ENCODE data around the gene INCENP.

Gene INCENP

DNA sequence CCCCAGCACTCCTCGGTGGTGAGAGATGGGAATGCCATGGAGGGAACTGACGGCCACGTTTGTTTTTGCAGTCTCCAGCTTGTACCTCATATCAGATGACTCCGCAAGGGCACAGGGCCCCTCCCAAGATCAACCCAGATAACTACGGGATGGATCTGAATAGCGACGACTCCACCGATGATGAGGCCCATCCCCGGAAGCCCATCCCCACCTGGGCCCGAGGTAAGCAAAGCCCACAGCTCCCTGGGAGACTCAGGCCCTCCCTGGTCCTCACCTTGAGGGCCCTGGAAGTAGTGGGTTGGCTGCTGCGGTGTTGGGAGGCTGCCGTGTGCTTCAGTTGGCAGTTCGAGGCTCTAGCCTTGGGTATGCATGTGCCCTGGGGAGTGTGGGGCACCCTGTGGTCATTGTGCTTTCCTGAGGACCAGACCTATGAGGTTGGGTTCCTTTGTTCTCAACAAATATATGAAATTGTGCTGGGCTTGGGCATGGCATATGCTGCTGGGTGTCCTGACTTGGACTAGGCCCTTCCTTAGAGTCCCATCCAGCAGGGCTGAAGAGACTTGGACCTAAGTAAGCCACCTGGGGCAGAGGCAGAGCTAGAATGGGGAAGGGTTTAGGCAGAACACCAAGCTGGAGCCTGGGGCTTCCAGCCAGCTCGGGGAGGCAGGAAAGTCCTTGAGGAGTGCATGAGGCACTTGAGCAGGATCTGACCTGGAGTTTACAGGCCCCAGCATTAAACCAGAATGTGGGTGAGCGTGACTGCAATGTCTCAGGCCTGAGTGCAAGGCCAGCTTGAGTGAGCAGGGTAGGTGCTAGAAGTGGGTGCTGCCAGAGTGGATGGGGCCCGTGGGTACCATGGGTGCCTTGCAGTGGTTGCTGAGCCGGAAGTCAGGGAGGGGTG, 26.4 kb downstream of the INCENP start:
- ChIA-PET CTCF (interaction anchor here (1.5 kb wide), 1 partner anchor 20 kb away, joined by 6 read pairs; no protein-coding TSS in a partner anchor), POLR2A (no interaction called here)
- TF ChIP-seq, protein P1, sequence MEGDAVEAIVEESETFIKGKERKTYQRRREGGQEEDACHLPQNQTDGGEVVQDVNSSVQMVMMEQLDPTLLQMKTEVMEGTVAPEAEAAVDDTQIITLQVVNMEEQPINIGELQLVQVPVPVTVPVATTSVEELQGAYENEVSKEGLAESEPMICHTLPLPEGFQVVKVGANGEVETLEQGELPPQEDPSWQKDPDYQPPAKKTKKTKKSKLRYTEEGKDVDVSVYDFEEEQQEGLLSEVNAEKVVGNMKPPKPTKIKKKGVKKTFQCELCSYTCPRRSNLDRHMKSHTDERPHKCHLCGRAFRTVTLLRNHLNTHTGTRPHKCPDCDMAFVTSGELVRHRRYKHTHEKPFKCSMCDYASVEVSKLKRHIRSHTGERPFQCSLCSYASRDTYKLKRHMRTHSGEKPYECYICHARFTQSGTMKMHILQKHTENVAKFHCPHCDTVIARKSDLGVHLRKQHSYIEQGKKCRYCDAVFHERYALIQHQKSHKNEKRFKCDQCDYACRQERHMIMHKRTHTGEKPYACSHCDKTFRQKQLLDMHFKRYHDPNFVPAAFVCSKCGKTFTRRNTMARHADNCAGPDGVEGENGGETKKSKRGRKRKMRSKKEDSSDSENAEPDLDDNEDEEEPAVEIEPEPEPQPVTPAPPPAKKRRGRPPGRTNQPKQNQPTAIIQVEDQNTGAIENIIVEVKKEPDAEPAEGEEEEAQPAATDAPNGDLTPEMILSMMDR (IDR thresholded peaks at IDR 0.05; ENCODE audit: control extremely low read depth, extremely low read depth, low read depth, missing control alignments): no peak
- no peak for DNase-seq (ENCODE audit: extremely low spot score)

DNA sequence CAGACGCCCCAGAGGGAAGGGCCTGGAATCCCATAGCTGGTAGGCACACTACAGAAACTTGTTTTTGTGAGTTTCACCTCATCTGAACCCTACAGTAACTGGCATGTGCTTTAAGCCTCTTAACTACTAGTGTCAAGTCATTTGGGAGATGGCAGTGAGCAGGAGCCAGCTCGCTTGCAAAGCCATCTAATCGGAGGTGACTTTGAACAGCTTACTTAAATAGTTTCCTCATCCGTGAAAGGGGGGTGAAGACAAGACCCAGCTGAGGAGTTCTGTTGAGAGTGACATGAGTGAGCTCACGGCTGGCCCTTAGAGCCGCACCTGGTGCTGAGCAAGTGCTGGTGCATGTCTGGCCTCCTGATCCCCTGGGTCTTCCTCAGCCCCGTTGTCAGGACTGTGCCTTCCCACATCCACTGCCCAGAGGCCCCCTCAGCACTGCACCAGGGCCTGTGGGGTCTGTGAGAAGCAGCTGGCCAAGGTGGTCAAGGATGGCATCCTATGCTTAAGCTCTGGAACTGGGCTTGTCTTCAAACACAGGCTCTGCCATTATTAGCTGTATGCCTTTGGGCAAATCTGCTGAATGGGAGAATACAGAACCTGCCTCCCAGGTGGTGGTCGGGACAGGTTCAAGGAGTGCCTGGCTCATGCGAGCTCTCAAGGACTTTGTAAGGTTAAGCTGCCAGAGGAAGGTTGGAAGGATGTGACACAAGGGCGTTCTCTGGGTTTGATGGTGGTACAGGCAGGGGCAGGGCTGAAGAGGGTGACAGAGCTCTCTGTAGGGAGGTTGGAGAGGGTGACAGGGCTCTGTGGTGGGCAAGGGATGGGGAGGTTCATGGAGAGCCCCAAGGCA, 27.3 kb downstream of the INCENP start:
- DNase-seq (ENCODE audit: extremely low spot score): no peak
- CTCF ChIA-PET: interaction anchor here (0.7 to 1.5 kb wide), 4 partner anchors 11 to 70 kb away, joined by 3 to 6 read pairs (median 3); no protein-coding TSS in a partner anchor
- POLR2A ChIA-PET: no interaction called here
- TF ChIP-seq, protein P1 (IDR thresholded peaks at IDR 0.05; ENCODE audit: control extremely low read depth, extremely low read depth, low read depth, missing control alignments): no peak

DNA sequence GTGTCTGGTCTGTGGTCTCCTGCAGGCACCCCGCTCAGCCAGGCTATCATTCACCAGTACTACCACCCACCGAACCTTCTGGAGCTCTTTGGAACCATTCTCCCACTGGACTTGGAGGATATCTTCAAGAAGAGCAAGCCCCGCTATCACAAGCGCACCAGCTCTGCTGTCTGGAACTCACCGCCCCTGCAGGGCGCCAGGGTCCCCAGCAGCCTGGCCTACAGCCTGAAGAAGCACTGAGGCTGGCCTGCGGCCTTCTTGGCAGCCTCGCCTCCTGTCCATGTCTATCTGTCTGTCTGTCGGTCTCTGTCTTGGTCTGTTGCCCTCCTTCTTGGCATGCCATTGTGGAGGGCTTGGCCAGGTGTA, 27.9 kb downstream of the INCENP start:
- TF ChIP-seq, protein P1 (IDR thresholded peaks at IDR 0.05; ENCODE audit: control extremely low read depth, extremely low read depth, low read depth, missing control alignments): no peak
- POLR2A ChIA-PET: no interaction called here
- DNase-seq (ENCODE audit: extremely low spot score): no peak
- CTCF ChIA-PET: interaction anchor here (0.7 to 1.5 kb wide), 4 partner anchors 22 to 170 kb away, joined by 3 to 6 read pairs (median 3); no protein-coding TSS in a partner anchor

DNA sequence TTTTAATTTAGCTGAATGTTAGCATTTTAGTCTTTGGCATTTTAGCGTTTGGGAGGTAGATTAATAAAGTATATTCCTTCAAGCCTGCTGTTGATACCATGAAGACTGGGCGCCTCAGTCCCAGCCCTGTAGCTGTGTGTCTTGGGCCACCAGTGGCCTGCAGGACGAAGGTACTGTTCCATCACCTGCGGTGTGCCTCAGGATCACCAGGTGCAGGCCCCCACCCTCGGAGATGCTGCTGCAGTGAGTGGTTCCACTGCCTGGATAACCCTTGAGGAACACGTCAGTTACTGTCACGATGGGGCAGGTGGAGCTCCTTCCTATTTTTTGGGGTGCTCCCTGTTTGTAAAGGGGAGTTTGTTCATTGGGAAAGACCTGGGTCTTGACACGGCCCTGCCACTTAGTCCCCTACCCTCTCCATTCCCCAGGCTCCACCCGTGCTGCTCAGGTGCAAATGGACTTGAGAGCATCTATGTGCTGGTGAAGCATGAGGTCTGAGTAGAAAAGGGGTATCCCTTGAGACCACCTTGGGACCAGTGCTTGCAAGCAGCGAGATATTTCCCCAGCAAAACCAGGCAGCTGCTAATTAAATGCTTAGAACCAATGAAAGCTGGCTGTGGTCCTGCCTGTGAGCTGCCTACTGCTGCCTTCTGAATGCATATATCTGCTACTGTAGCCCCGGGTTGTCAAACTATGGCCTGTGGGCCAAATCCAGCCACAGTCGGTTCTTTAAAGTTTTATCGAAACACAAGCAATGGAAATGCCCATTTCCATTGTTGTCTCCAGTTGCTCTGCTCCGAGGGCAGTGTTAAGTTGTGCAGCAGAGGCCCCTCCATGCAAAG, 28.7 kb downstream of the INCENP start:
- DNase-seq (ENCODE audit: extremely low spot score): no peak
- POLR2A ChIA-PET: no interaction called here
- CTCF ChIA-PET: interaction anchor here (1.3 to 1.5 kb wide), 2 partner anchors 22 to 169 kb away, joined by 3 to 6 read pairs; no protein-coding TSS in a partner anchor
- TF ChIP-seq, protein P1 (IDR thresholded peaks at IDR 0.05; ENCODE audit: control extremely low read depth, extremely low read depth, low read depth, missing control alignments): no peak

DNA sequence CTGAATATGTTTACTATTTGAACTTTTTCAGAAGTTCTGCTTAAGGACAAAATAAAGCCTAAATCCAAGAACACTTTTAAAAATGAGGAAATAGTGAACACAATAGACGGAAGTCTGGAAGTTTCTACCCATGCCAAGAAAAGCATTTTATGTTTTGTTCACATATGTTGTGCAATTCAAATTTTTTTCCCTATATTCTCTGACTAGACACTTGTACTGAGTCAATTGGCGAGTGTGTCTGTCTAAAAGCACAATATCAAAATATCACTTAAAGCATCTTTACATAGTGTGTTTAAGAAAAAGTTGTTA, 29.2 kb downstream of the INCENP start:
- CTCF ChIA-PET: interaction anchor here (2.4 kb wide), 1 partner anchor 254 kb away, joined by 8 read pairs; no protein-coding TSS in a partner anchor
- POLR2A ChIA-PET: no interaction called here
- TF ChIP-seq, protein P1 (IDR thresholded peaks at IDR 0.05; ENCODE audit: control extremely low read depth, extremely low read depth, low read depth, missing control alignments): no peak
- DNase-seq (ENCODE audit: extremely low spot score): no peak

DNA sequence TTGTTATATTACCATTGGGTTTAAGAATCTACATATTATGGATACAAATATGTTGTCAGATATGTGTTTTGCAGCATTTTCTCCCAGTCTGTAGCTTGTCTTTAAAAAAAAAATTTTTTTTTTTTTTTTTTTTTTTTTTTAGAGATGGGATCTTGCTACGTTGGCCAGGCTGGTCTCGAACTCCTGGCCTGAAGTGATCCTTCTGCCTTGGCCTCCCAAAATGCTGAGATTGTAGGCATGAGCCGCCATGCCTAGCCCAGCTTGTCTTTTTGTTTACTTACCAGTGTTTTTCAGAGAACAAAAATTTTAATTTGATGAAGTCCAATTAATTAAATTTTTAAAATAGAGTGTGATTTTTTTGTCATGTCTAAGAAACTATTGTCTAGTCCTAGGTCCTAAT, 29.8 kb downstream of the INCENP start:
- TF ChIP-seq, protein P1 (IDR thresholded peaks at IDR 0.05; ENCODE audit: control extremely low read depth, extremely low read depth, low read depth, missing control alignments): no peak
- ChIA-PET POLR2A (no interaction called here), CTCF (interaction anchor here (2.4 kb wide), 1 partner anchor 255 kb away, joined by 8 read pairs; no protein-coding TSS in a partner anchor)
- DNase-seq (ENCODE audit: extremely low spot score): no peak

All from GM10248 (cell line).